Esophagus muscularis mucosa (tissue), 4 donors: ENCODE measurements around the gene SMYD2. TPM values are rescaled to one million over a fixed set of nuclear protein-coding genes. Genes with fewer than 3 reads are reported as not detected.

Experiments used
- DNase-seq: peaks from one replicate; pipeline ENCODE4 v3.0.0-alpha.2; 2017; ENCODE audit errors: extremely low spot score
- H3K27ac ChIP-seq, 4 donors: fragments of 200-600 bp; sonication (generic); replicated peaks in 1 of 4; 1 replicate in 3 of 4; 2 replicates in 1 of 4; pipeline ENCODE4 v1.5.1; 2016 to 2019; ENCODE audit warnings: mild to moderate bottlenecking in 1 of 4
- H3K27me3 ChIP-seq, 4 donors: fragments of 200-600 bp; sonication (generic); one replicate each; pipeline versions ENCODE4 v1.5.1 to v1.6.0; 2016 to 2019
- H3K36me3 ChIP-seq, 4 donors: fragments of 200-600 bp; sonication (generic); one replicate each; pipeline ENCODE4 v1.5.1; 2016 to 2019
- H3K4me1 ChIP-seq, 4 donors: fragments of 200-600 bp; sonication (generic); one replicate each; pipeline ENCODE4 v1.5.1; 2016 to 2019
- H3K4me3 ChIP-seq, 4 donors: fragments of 200-600 bp; sonication (generic); 1 replicate in 2 of 4; 2 replicates in 2 of 4; pipeline ENCODE4 v1.5.1; 2016 to 2019; ENCODE audit warnings: mild to moderate bottlenecking in 4 of 4, moderate library complexity in 1 of 4
- H3K9me3 ChIP-seq, 4 donors: fragments of 200-600 bp; sonication (generic); 1 replicate in 3 of 4; 2 replicates in 1 of 4; pipeline ENCODE4 v1.5.1; 2016 to 2019
- EP300 ChIP-seq: sonication (generic); formaldehyde crosslinking; IDR thresholded peaks from one replicate; pipeline ENCODE4 v1.6.1; 2017; ENCODE audit warnings: antibody characterized with exemption
- POLR2A ChIP-seq: fragments of 450-650 bp; IDR thresholded peaks from one replicate; pipeline ENCODE4 v1.6.1; 2017; ENCODE audit warnings: antibody characterized with exemption, moderate library complexity, mild to moderate bottlenecking, low read depth
- POLR2AphosphoS5 ChIP-seq, 2 donors: sonication (generic); formaldehyde crosslinking; IDR thresholded peaks; one replicate each; pipeline ENCODE4 v1.6.1; 2017; ENCODE audit warnings: antibody characterized with exemption in 2 of 2
- WGBS: methylation state at CpG from one replicate; pipeline ENCODE4 v1.1.5; 2018; 5-methylcytosine and 5-hydroxymethylcytosine counted together
- intact Hi-C: fragments of 100-400 bp; cut with DNase I; formaldehyde crosslinking; loops from one replicate; pipeline ENCODE4 v1.15.1; 2023
- total RNA-seq, 4 donors: library from RNA; depleted of rRNA; stranded (reverse); fragments of >200 nt; gene quantifications; one replicate each; pipeline versions ENCODE4 v1.1.0 to v1.2.1, GENCODE V29; 2016
- TF ChIP-seq, protein P1 (sequence below), 3 experiments: fragments of 200-600 bp in 2 of 3; fragments of 450-650 bp in 1 of 3; sonication (generic) in 2 of 3; IDR thresholded peaks; one replicate each; pipeline ENCODE4 v1.5.1; 2017 to 2019; ENCODE audit warnings: antibody characterized with exemption in 3 of 3, mild to moderate bottlenecking in 2 of 3, moderate library complexity in 1 of 3

SMYD2 gene
- total RNA-seq, 4 donors from 2014 or later: 15.0 to 19.7 (median 18.4) TPM

- 45% methylated on average over 7 of the region's 11 CpGs for WGBS
- intact Hi-C loops: loop anchor here (1.0 to 2.0 kb wide), 2 partner anchors 68 to 114 kb away; no protein-coding TSS in a partner anchor
Measured at GRCh38 chr1:214328770-214329469, 48.0 kb downstream of the SMYD2 start.

DNA sequence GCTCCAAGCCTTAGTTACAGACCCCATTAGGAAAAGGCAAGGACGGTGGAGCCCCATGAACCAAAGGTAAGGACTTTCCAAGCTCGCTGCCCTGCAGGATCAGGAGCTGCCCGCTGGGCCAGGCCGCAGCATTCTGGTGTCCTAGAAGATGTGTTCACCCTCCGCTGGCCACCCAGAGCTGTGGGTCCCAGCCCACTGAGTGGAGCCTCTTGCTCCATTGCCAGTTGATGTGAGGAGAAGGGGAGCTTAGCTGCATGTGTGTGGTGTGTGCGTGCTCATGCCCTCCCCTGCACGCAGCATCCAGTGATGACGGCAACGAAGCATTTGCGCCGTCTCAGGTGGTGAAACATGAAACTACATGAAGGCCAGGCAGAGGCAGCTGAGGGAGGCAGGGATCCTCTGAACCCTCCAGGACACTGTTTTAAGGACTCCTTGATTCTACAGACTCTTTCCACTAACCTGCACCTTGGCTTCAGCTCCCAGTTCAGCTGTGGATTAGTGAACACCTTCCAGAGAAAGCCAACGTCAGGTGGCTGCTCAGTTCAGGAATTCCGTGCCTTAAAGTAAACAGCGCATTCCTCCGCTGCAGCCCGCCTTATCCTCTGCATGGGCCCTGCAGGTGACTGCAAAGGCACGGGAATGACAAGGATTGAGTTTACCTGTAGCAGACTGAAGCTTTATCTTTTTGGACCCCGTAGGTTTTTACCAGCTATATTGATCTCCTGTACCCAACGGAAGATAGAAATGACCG, 48.7 kb downstream of the SMYD2 start:
- H3K9me3 ChIP-seq: no peaks in the 10 kb centered on the region
- no peak overlapping the region for H3K27ac ChIP-seq
- no peak overlapping the region for H3K4me3 ChIP-seq
- H3K27me3 ChIP-seq: no peaks in the 10 kb centered on the region
- peaks cover 7 to 20% (median 12%) of the 10 kb centered on the region in 4 donors for H3K4me1 ChIP-seq
- intact Hi-C loops: loop anchor here (1.0 to 10.0 kb wide), 3 partner anchors 68 to 225 kb away; partner anchors contain the start of gene PTPN14
- 94% methylated on average over 20 of the region's 20 CpGs for WGBS
- TF ChIP-seq POLR2AphosphoS5 (IDR thresholded peaks at IDR 0.05) (no peak), EP300 (no peak), POLR2A (no peak)
- TF ChIP-seq, protein P1, sequence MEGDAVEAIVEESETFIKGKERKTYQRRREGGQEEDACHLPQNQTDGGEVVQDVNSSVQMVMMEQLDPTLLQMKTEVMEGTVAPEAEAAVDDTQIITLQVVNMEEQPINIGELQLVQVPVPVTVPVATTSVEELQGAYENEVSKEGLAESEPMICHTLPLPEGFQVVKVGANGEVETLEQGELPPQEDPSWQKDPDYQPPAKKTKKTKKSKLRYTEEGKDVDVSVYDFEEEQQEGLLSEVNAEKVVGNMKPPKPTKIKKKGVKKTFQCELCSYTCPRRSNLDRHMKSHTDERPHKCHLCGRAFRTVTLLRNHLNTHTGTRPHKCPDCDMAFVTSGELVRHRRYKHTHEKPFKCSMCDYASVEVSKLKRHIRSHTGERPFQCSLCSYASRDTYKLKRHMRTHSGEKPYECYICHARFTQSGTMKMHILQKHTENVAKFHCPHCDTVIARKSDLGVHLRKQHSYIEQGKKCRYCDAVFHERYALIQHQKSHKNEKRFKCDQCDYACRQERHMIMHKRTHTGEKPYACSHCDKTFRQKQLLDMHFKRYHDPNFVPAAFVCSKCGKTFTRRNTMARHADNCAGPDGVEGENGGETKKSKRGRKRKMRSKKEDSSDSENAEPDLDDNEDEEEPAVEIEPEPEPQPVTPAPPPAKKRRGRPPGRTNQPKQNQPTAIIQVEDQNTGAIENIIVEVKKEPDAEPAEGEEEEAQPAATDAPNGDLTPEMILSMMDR (IDR thresholded peaks at IDR 0.05): no peak
- peaks cover 0 to 66% (median 20%) of the 10 kb centered on the region in 4 donors for H3K36me3 ChIP-seq
- no peak for DNase-seq

More at GRCh38 chr1:214328770-214329469, 48.0 kb downstream of the SMYD2 start:
- no peak overlapping the region for H3K27ac ChIP-seq
- H3K9me3 ChIP-seq: no peaks in the 10 kb centered on the region
- no peak for DNase-seq
- peaks cover 7 to 20% (median 12%) of the 10 kb centered on the region in 4 donors for H3K4me1 ChIP-seq
- TF ChIP-seq POLR2AphosphoS5 (IDR thresholded peaks at IDR 0.05) (peak in 1 of 2 donors; percentile 26), EP300 (no peak)
- TF ChIP-seq, protein P1 (IDR thresholded peaks at IDR 0.05): peak; percentile 88 to 94 (median 91)
- H3K27me3 ChIP-seq: no peaks in the 10 kb centered on the region
- H3K36me3 ChIP-seq: peaks cover 0 to 65% (median 18%) of the 10 kb centered on the region in 4 donors
- H3K4me3 ChIP-seq: no peak overlapping the region

GRCh38 chr1:214330222-214330621, 49.3 kb downstream of the SMYD2 start:
- Histone ChIP-seq H3K9me3 (no peaks in the 10 kb centered on the region), H3K4me1 (peaks cover 7 to 20% (median 12%) of the 10 kb centered on the region in 4 donors), H3K4me3 (no peak overlapping the region), H3K36me3 (peaks cover 0 to 63% (median 17%) of the 10 kb centered on the region in 4 donors), H3K27me3 (no peaks in the 10 kb centered on the region), H3K27ac (no peak overlapping the region)
- intact Hi-C loops: loop anchor here (10.0 kb wide), 1 partner anchor 225 kb away; the partner anchor contains the start of gene PTPN14
- TF ChIP-seq, protein P1 (IDR thresholded peaks at IDR 0.05): no peak
- TF ChIP-seq POLR2AphosphoS5 (IDR thresholded peaks at IDR 0.05): no peak
- TF ChIP-seq POLR2A: no peak
- no peak for TF ChIP-seq EP300
- WGBS: 90% methylated on average over 3 of the region's 3 CpGs
- DNase-seq: no peak

DNA sequence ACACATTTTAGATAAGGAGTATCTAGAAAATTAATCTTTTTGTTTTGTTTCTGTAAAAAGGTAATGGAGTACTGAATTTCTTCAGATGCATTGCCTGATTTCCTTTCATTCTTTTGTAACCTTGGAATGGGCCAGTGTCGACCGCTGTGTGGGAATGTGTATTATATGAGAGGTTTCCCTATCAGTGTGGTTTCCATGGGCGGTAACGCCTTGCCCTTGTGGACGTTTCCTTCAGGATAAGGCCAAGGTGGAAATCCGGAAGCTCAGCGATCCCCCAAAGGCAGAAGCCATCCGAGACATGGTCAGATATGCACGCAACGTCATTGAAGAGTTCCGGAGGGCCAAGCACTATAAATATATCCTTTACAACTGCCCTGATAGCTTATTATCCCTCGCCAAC, 49.8 kb downstream of the SMYD2 start:
- intact Hi-C loops: loop anchor here (10.0 kb wide), 1 partner anchor 224 kb away; the partner anchor contains the start of gene PTPN14
- no peak for DNase-seq

More for the DNA sequence above, 49.8 kb downstream of the SMYD2 start:
- TF ChIP-seq, protein P1 (IDR thresholded peaks at IDR 0.05): no peak
- TF ChIP-seq EP300: no peak
- TF ChIP-seq POLR2A: no peak
- TF ChIP-seq POLR2AphosphoS5 (IDR thresholded peaks at IDR 0.05): no peak
- H3K36me3 ChIP-seq: peaks cover 0 to 59% (median 16%) of the 10 kb centered on the region in 4 donors
- H3K27ac ChIP-seq: no peak overlapping the region
- no peak overlapping the region for H3K4me3 ChIP-seq
- no peaks in the 10 kb centered on the region for H3K27me3 ChIP-seq
- H3K9me3 ChIP-seq: no peaks in the 10 kb centered on the region
- WGBS: 67% methylated on average over 12 of the region's 12 CpGs
- peaks cover 7 to 20% (median 12%) of the 10 kb centered on the region in 4 donors for H3K4me1 ChIP-seq
